Stomach (tissue), 4 donors: ENCODE data around the gene CECR2.

Source experiments
- CTCF ChIP-seq, 7 experiments: fragments of 450-650 bp in 4 of 7; fragments of 200-600 bp in 3 of 7; sonication (generic) in 3 of 7; IDR thresholded peaks; one replicate each; pipeline ENCODE4 v1.5.1; 2016 to 2019; ENCODE audit warnings: antibody characterized with exemption in 7 of 7, control low read depth in 2 of 7, mild to moderate bottlenecking in 1 of 7
- POLR2A ChIP-seq, 4 donors: fragments of 450-650 bp; IDR thresholded peaks; one replicate each; pipeline ENCODE4 v1.6.1; 2016; ENCODE audit warnings: antibody characterized with exemption in 4 of 4, control low read depth in 2 of 4, mild to moderate bottlenecking in 1 of 4, moderate library complexity in 1 of 4
- POLR2AphosphoS5 ChIP-seq, 3 donors: sonication (generic); formaldehyde crosslinking; IDR thresholded peaks; one replicate each; pipeline ENCODE4 v1.6.1; 2016; ENCODE audit warnings: antibody characterized with exemption in 3 of 3

GRCh38 chr22:17380359-17381087 is 11.3 kb downstream of the CECR2 start:
- no peak for TF ChIP-seq CTCF (IDR thresholded peaks at IDR 0.05)
- no peak for TF ChIP-seq POLR2A (IDR thresholded peaks at IDR 0.05)
- no peak for TF ChIP-seq POLR2AphosphoS5 (IDR thresholded peaks at IDR 0.05)
